ENCODE measurements around the gene FRMD8. TPM values are rescaled to one million over a fixed set of nuclear protein-coding genes. Genes with fewer than 3 reads are reported as not detected.

The FRMD8 gene
- total and polyA plus RNA-seq, 2 of the 4 experiments (the other 2 are of a cell fraction): 11.3 to 19.8 TPM

GRCh38 chr11:65445604-65446445, 59.4 kb downstream of the FRMD8 start:
- dilution Hi-C loops (cut with HindIII; ENCODE audit: low sequenced_read_pairs, unreplicated experiment) (no loop called here), intact Hi-C loops (cut with micrococcal nuclease) (no loop called here), in situ Hi-C loops (cut with MboI; ENCODE audit: low sequenced_read_pairs) (no loop called here)
- Histone ChIP-seq H3K9me1 (ENCODE audit: insufficient read depth, low read length) (peaks cover 14% of the 10 kb centered on the region), H3K4ac (ENCODE audit: low read depth, low read length) (no peak overlapping the region), H2BK20ac (ENCODE audit: low read depth, low read length) (no peak overlapping the region), H4K20me1 (ENCODE audit: insufficient read depth, low read length) (peaks cover 83% of the 10 kb centered on the region), H4K91ac (ENCODE audit: insufficient read depth, low read depth, low read length) (no peak overlapping the region), H3K27me3 (ENCODE audit: control insufficient read depth, insufficient read depth, low read length) (no peaks in the 10 kb centered on the region), H3K4me1 (ENCODE audit: control insufficient read depth, insufficient read depth, low read length) (peaks cover 4% of the 10 kb centered on the region; the same call in 1 of the 2 replicates), H3K23ac (ENCODE audit: low read depth, low read length) (no peak overlapping the region), H3K9ac (ENCODE audit: low read depth, low read length) (no peak overlapping the region), H2AK9ac (replicated peaks; ENCODE audit: low read depth, low read length, poor library complexity) (peak overlapping the region; percentile 10), H4K5ac (ENCODE audit: low read depth, low read length) (no peak overlapping the region), H3K27ac (ENCODE audit: insufficient read depth, low read length) (no peak overlapping the region; the same call in 1 of the 2 replicates), H3K4me2 (ENCODE audit: low read depth, low read length) (no peak overlapping the region), H2BK15ac (ENCODE audit: low read depth, low read length) (no peak overlapping the region), H2AK5ac (ENCODE audit: low read depth, low read length) (no peak overlapping the region; the same call in 1 of the 2 replicates), H4K8ac (ENCODE audit: low read depth in 2 of 2, low read length in 2 of 2) (no peak overlapping the region), H3K14ac (replicated peaks; ENCODE audit: low read depth, low read length) (no peak overlapping the region), H2BK120ac (ENCODE audit: low read depth, low read length) (no peak overlapping the region), H3K18ac (ENCODE audit: low read depth, low read length) (no peak overlapping the region), H3K36me3 (ENCODE audit: control insufficient read depth, insufficient read depth, low read length) (peaks cover 40% of the 10 kb centered on the region), H3K4me3 (ENCODE audit: insufficient read depth, low read depth, low read length) (no peak overlapping the region), H3K79me1 (ENCODE audit: low read depth in 1 of 2, low read length in 2 of 2) (peaks cover 7 to 54% of the 10 kb centered on the region in 2 experiments), H2AFZ (replicated peaks; ENCODE audit: low read length, poor library complexity) (peak overlapping the region; percentile 52), H3K9me3 (ENCODE audit: control insufficient read depth, insufficient read depth, low read length) (no peaks in the 10 kb centered on the region), H3K56ac (ENCODE audit: extremely low read depth, insufficient read depth, low read length) (no peak overlapping the region), H2BK5ac (ENCODE audit: low read depth, low read length, poor library complexity, severe bottlenecking) (no peak overlapping the region)
- DNase-seq (peak; percentile 37), ATAC-seq (ENCODE audit: low read depth) (peak; percentile 1)
- ChIA-PET CTCF (interaction anchor here (1.3 kb wide), 1 partner anchor 64 kb away, joined by 4 read pairs; no protein-coding TSS in a partner anchor), POLR2A (ENCODE audit: unreplicated experiment) (interaction anchor here (0.6 to 2.5 kb wide), 4 partner anchors 22 to 62 kb away, joined by 3 to 27 read pairs (median 3); partner anchors contain the start of gene MALAT1)
- no peak for TF ChIP-seq CTCF (conservative IDR thresholded peaks at IDR 0.05; ENCODE audit: low read depth, low read length)
- peak; percentile 61 for TF ChIP-seq MAZ (IDR thresholded peaks at IDR 0.05; ENCODE audit: borderline replicate concordance, low read depth, low read length)
- peak; percentile 32; the same call in 1 of the 2 replicates for TF ChIP-seq POLR2A (IDR thresholded peaks at IDR 0.05; ENCODE audit: low read depth, low read length)
- TF ChIP-seq BHLHE40 (IDR thresholded peaks at IDR 0.05; ENCODE audit: low read depth, low read length): no peak
- BruUV-seq (replicated peaks): no TSS peak
- 87% methylated on average over 6 of the region's 11 CpGs; no CpG with 5 or more reads in 1 of the 2 experiments for WGBS, 2 experiments (ENCODE audit: extremely low coverage in 2 of 2, insufficient read length in 1 of 2)

All from IMR-90 (cell line).